ENCODE data around the gene RGS14. TPM values are rescaled to one million over a fixed set of nuclear protein-coding genes. Genes with fewer than 3 reads are reported as not detected.

RGS14 gene
- total RNA-seq, 1 donor from 2014 or later: 16.2 TPM

DNA sequence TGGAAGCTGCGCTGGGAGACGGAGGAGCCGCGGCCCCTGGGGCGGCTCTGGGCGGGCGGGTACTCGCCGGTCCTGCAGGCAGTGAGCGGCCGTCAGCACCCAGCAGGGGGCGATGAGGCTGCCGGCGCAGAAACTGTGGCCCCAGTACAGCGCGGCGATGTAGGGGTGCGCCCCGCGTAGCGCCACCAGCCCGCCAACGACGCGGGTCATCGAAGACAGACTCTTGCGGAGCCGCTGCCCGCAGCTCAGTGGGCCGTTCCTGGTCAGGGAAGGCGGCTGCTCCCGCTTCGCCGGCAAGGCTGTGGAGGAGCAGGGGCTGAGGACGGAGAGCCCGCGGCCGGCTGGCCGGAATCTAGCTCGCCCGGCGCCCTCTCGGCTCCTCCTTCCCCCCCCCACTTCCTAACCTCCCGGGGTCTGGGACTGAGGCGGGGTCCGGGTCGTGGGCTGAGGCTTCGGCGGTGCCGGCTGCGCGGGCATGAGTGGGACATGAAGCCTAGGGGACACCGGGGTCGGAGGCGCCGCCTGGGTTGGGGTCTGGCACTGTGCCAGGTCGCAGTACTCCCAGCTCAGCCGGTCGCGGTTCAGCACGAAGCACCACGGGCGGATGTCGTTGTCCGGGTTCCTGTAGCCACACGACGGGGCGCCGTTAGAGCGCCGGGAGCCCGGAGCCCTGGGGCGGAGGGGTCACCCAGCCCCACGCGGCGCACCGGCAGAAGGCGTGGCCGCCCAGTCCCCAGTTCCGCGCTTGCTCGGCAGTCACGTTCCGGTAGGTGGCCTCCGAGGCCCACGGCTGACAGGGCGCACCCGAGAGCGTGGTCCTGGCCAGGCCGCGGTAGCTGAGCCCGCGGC lies 46.3 kb downstream of the RGS14 start:
- peaks cover 49% of the 10 kb centered on the region for H3K4me1 ChIP-seq
- H3K27ac ChIP-seq: no peak overlapping the region
- TF ChIP-seq, protein P1, sequence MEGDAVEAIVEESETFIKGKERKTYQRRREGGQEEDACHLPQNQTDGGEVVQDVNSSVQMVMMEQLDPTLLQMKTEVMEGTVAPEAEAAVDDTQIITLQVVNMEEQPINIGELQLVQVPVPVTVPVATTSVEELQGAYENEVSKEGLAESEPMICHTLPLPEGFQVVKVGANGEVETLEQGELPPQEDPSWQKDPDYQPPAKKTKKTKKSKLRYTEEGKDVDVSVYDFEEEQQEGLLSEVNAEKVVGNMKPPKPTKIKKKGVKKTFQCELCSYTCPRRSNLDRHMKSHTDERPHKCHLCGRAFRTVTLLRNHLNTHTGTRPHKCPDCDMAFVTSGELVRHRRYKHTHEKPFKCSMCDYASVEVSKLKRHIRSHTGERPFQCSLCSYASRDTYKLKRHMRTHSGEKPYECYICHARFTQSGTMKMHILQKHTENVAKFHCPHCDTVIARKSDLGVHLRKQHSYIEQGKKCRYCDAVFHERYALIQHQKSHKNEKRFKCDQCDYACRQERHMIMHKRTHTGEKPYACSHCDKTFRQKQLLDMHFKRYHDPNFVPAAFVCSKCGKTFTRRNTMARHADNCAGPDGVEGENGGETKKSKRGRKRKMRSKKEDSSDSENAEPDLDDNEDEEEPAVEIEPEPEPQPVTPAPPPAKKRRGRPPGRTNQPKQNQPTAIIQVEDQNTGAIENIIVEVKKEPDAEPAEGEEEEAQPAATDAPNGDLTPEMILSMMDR (IDR thresholded peaks at IDR 0.05): peak; percentile 83
- ATAC-seq (peak; percentile 94), DNase-seq (peak; percentile 94)
- H3K9me3 ChIP-seq: no peaks in the 10 kb centered on the region
- H3K27me3 ChIP-seq (ENCODE audit: low read depth): peaks cover 50% of the 10 kb centered on the region
- intact Hi-C loops (cut with DNase I): loop anchor here (10.0 kb wide), 1 partner anchor 51 kb away; no protein-coding TSS in a partner anchor
- H3K36me3 ChIP-seq: no peaks in the 10 kb centered on the region
- H3K4me3 ChIP-seq: peak overlapping the region; percentile 70

GRCh38 chr5:177404641-177405179 lies 47.0 kb downstream of the RGS14 start:
- Histone ChIP-seq H3K9me3 (no peaks in the 10 kb centered on the region), H3K27ac (no peak overlapping the region), H3K4me1 (peaks cover 49% of the 10 kb centered on the region), H3K36me3 (no peaks in the 10 kb centered on the region), H3K27me3 (ENCODE audit: low read depth) (peaks cover 44% of the 10 kb centered on the region), H3K4me3 (peak overlapping the region; percentile 70)
- intact Hi-C loops (cut with DNase I): loop anchor here (10.0 kb wide), 1 partner anchor 50 kb away; no protein-coding TSS in a partner anchor
- TF ChIP-seq, protein P1 (IDR thresholded peaks at IDR 0.05): no peak
- no peak for ATAC-seq
- no peak for DNase-seq

DNA sequence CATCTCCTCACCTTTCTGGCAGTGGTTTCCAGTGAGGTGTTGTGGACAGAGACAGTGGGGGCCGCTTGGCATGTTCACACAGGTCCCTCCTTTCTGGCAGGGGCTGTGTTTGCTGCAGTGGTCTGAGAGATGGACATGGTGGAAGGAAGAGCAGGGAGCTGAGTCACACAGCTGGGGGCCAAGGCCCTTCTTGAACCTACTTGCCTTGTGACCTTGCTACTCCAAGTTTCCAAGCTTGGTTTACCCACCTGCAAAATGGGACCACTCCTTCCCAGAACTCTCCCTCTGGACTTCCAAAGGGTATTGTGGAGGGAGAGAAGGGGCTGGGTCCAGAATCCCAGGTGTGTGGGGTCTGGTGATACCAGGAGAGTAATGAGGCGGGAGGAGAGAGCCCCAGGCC lies 47.6 kb downstream of the RGS14 start:
- no peaks in the 10 kb centered on the region for H3K9me3 ChIP-seq
- intact Hi-C loops (cut with DNase I): loop anchor here (10.0 kb wide), 1 partner anchor 49 kb away; no protein-coding TSS in a partner anchor
- peaks cover 45% of the 10 kb centered on the region for H3K4me1 ChIP-seq
- no peak overlapping the region for H3K4me3 ChIP-seq
- TF ChIP-seq, protein P1 (IDR thresholded peaks at IDR 0.05): no peak
- no peak overlapping the region for H3K27ac ChIP-seq
- H3K36me3 ChIP-seq: no peaks in the 10 kb centered on the region
- DNase-seq (no peak), ATAC-seq (no peak)
- peaks cover 38% of the 10 kb centered on the region for H3K27me3 ChIP-seq (ENCODE audit: low read depth)

DNA sequence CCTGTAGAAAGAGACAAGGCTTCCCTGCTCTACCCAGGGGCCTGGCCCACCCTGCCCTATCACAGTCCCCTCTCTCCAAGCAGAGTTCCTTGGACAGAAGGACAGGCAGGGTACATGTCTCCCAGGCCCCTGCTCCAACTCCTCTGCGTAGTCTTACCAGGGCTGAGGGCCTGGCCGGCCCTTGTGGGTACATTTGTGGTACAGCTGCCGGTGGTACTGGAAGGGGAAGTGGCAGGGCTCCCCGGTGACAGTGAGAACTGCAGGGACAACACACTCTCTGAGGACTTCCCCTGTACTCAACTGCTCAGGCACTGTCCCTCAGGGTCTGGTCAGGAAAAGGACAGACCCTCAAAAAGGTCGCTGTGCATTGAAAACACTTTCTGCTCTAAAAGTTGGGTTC lies 48.1 kb downstream of the RGS14 start:
- Histone ChIP-seq H3K4me1 (peaks cover 44% of the 10 kb centered on the region), H3K36me3 (no peaks in the 10 kb centered on the region), H3K27me3 (ENCODE audit: low read depth) (peaks cover 33% of the 10 kb centered on the region), H3K27ac (no peak overlapping the region), H3K9me3 (no peaks in the 10 kb centered on the region), H3K4me3 (no peak overlapping the region)
- ATAC-seq: peak in 1 of 2 donors; percentile 24
- peak; percentile 82 for DNase-seq
- TF ChIP-seq, protein P1 (IDR thresholded peaks at IDR 0.05): no peak
- intact Hi-C loops (cut with DNase I): loop anchor here (10.0 kb wide), 1 partner anchor 49 kb away; no protein-coding TSS in a partner anchor

DNA sequence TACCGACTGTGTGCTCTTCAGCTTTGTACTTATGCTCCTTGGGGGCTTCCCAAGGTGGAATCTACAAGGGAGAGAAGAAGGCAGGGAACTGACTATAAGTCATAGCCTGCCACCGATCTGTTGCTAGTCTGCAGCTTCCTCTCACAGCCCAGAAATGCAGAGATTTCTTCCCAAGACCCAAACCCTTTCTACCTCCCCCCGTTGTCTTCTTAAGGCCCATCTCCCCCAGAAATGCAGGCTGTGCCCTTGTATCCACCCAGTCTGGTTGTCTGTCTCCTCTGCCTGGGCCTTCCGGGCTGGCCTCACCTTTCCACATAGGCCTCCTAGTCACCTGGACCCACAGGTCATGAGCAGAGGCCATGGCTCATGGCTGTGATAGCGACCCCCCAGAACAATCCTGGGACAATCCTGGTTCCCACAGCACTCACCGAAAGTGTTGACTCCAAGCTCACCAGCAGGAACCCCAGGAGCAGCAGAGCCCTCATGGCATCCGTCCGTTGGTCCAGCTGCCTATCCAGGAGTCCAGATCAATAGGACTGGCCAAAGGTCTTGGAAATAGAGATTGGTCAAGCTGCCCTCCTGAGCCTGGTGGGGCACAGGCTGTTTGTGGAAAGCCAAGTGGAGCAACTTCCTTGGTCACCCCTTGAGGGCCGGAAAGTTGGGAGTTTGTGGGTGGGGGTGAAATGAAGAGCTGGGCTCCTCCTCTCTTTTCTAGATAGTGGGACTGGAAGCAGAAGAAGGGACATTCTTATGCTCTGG lies 51.5 kb downstream of the RGS14 start, which contains the start of gene F12:
F12 (minus strand) TSS at position 522 of the 759 bp plus-strand sequence; CDS start at position 485, 37 bp downstream.
- TF ChIP-seq, protein P1 (IDR thresholded peaks at IDR 0.05): no peak
- H3K9me3 ChIP-seq: no peaks in the 10 kb centered on the region
- ATAC-seq: no peak

More for the DNA sequence above, 51.5 kb downstream of the RGS14 start, which contains the start of gene F12:
- intact Hi-C loops (cut with DNase I): loop anchor here (10.0 kb wide), 1 partner anchor 46 kb away; no protein-coding TSS in a partner anchor
- Histone ChIP-seq H3K4me1 (peaks cover 22% of the 10 kb centered on the region), H3K4me3 (no peak within 1 kb of the TSS), H3K36me3 (no peaks in the 10 kb centered on the region), H3K27ac (no peak within 1 kb of the TSS), H3K27me3 (ENCODE audit: low read depth) (no peaks in the 10 kb centered on the region)
- no peak for DNase-seq

Data from lower lobe of right lung (tissue), 2 donors.